HG03175 (cell line): Measurements from ENCODE around the gene FGFR2.

ENCODE experiments used
- ATAC-seq: cut with Tn5 transposase; IDR thresholded peaks from one replicate; pipeline ENCODE4 v1.9.1; 2021; ENCODE audit warnings: mild to moderate bottlenecking, moderate library complexity; ENCODE audit not compliant: unreplicated experiment

Gene FGFR2

DNA sequence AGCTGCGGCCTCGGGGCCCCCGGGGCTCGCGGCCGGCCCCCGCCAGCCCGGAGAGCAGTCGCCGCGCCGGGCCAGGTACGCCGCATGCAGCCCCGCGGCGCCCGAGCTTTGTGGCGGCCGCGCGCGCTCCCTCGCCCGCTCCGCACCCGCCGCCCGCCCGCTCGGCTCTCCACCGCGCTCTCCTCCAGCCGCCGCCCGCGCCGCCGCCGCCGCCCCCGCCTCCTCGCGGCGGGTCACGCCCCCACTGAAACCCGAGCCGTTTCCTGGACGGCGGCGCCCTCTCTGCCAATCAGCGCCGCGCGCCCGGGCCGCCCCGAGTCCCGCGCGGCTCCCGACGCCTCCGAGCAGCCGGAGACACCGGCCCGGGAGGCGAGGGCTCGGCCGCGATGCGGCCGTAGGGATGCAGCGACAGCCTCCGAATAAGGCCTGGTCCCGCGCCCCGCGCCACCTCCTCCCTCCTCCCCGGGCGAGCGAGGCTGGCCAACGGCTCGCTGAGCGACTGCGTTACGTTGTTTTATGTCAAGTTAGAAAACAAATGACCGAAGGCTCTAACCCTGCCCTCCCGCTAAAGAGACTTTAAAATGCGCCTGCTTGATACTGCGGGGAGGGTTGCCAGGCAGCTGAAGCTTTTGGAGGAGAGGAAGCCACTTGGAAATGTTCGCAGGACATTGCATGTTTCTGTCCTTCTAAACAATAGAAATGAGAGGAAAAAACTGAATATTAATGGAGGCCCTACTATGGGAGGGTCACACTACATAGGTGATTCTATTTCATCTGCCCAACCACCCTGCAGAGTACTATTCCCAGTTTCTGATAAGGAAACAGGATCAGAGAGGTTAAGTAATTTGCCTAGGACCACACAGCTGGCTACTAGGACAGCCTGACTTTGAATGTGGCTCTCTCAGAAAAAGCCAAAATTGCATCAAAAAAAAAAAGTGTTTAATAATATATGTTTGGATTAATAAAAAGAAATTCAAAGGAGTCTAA is at the start of gene FGFR2:
Gene FGFR2 (minus strand): TSS at position 182 of the 987 bp plus-strand sequence. CDS start 4,627 bp downstream, outside the sequence.
- peak; percentile 90 for ATAC-seq

DNA sequence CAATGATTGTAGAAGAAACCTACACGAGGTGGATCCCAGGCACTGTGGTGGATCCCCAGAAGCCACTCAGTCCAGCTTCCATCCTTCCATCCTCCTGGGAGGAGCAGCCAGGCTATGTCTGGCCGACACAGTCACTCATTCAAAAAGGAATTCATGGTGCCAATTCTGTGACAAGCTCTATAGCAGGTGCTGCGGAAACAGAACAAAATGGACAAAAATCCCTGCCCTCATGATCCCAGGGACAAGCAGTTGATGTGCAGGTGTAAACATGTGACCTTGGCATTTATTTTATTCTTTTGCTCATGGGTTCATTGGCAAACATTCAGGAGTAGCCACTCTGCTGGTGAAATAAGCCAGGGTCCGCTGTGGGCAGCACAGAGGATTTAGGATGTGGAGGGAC is 49.2 kb upstream of the FGFR2 start:
- no peak for ATAC-seq

DNA sequence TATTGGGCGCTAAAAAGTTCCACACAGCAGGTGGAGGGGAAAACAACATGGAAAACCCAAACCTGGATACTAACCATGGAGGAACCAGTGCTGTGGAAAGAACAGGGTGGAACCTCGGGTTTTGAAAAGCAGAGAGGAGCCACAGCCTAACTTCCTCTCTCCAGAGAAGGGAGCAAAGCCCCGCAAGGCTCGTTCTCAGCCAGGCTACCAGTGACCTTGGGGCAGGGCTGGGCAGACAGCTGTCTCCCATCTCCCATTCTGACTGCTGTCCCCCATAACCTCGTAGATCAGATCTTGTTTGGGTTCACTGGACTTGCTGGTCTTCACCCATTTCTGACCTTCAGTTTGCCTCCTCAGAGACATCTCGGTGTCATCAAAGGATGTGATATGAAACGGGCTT is 47.5 kb upstream of the FGFR2 start:
- no peak for ATAC-seq

DNA sequence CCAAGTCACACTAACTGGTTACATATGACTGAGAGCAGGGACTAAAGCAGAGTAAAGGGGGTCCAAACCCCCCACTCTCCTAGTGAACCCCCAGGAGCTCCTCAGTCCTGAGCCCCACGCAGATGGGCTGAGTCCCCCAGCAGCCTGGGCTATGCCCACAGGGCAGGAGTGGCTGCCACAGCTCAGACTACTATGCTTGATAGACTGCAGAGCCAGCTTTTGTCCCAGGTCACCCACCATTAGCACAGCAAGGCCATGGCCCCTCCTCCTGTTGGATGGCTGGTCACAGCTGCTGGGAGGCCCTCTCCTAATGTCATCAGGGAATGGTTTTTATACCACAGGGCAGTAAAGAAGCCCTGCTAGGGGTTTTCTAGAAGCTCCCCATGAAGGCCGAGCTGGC is 46.3 kb upstream of the FGFR2 start:
- ATAC-seq, result no peak

DNA sequence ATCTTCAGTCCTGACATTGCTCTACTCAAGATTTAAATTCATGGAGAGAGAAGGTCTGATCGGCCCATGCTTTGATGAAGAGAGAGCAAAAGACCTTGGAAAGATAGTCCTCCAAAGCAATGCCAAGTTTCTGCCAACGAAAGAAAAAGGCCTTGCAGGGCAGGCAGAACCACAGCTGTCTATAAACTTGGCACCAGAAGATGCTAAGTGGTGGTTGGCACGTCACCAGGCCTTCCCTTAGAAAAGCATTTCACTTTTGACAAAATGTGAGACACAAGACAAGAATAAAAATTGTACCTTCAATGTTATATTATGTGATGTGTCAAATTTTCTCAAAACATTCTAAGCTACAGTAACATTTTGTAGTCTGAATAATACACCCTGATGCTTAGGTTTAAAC is 42.0 kb upstream of the FGFR2 start:
- ATAC-seq, result no peak

DNA sequence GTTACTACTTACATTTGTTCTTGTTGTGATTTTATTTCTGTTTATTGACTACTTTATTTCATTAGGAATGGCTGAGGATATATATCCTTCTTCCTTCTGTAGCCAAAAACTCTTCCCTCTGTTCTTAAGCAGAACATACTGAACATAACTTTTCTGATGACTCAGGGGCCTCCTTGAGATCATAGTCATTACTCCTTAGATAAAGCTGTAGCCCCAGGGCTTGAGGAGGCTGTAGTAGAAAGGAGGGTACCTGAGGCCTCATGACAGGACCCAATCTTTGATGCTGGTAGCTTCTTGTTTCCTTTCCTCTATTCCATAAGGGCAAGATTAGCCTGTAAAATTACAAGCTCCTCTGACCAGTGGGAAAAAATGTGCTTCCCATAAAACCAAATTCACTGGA is 41.2 kb upstream of the FGFR2 start:
- ATAC-seq, result no peak

DNA sequence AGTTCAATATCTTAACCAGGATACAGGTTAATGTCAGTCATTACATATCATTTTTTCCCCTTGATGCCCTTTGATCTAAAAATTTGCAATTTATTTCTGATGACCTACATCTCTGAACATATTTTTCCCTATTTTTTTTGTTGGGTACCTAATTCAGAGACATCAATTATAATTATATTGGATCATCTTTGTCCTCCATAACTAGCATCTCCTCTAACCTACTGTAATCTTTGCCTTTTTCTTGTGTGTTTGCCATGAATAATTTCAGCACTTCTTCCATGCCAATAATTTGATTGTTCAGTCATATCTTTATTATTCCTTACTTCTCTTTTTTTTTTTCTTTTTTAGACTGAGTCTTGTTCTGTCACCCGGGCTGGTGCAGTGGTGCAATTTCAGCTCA is 39.2 kb upstream of the FGFR2 start:
- ATAC-seq, result no peak

DNA sequence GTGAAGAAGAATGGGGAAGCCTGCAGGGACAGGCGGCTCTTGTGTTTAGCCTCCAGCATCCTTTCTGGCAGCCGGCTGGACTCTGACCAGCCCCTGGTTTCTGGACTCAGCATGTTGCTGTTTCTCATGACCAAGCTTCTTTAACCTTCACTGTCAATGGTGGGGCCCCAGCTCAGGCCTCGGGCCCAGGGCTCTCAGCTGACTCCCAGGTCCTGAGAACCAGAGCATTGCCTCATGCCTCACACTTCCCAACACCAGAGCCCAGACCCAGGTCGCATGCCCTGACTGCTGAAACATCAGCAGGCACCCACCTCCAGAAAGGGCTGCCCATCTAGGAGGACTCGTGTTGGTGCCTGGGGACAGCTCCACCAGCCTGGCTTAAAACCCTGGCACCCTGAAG is 34.8 kb upstream of the FGFR2 start:
- ATAC-seq, result no peak

DNA sequence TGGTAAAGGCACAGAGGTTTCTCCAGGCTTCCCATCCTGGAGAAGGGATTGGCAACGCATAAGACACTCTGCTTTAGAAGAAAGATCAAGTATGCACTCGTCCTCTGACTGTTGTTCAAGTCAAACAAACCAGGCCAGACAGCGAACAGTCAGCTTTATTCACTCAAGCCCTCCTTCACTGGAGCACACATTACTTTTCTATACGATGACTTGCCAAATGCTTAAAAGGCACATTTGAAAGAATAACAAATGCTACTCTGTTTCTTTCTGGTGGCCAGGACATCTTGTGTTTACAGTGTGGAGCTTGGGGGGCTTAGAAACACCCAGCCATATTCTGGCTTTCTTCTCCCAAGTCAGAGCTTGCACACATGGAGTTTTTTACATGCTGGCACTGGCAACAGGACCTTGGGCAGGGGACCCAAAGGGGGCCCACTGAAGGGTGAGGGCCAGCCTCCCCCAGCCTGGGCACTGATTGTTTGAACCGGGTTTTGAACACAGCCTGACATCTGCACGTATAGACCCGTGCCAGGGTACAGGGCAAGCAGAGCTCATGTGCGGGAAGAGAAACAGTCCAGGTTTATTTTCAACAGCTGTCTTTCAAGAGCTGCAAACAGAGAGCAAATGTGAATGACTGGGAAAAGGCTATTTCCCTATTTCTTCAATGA is 33.3 kb upstream of the FGFR2 start:
- ATAC-seq, result no peak

DNA sequence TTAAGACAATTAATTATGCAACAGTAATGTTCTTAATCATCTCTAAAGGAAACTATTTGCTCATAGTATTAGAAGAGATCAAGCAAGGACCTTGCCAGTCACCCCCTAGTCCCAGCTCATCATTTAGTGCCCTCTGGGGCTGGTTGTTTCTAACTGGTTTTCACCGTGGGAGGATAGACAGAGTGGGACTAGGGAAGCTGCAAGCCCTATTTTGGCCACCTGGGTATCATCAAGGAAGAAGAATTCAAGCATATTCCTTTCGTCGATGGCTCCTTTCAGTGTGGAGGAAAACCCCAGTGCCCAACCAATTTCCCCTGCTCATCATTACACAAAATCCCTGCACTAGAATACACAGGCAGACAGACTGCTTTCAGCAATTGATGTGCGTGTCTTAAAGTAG is 30.6 kb upstream of the FGFR2 start:
- no peak for ATAC-seq

DNA sequence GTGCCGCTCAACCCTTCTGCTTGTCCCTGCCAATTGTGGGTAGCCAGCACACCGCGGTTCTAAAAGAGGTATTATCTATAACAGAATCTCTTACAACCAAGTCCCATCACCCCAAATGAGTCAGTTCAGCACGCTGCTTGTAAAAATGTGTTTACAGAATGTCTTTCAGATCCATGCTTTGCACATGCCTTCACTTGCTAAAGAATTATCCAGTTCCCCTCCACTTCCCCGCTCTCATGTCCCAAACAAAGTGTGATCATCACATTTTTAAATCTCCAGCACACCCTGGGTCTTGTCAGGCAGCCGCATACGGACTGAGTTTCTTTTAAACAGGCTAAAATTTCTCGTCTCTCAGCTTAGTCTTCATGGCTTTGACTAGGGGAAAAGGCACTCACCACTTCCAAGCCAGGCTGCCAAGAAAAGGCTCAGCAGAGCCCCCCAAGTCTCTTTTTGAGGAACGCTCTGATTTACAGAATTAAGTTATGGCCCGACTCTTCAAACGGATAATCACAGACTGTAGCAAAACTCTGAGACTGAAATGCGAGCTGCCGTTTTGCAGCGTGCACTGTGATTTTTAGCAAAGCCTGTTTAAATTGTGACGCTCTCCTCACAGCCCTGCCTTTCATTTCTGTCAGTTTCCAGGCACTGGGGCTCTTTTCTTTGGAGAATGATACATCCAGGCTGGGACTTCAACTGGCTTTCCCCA is 29.8 kb upstream of the FGFR2 start:
- no peak for ATAC-seq

DNA sequence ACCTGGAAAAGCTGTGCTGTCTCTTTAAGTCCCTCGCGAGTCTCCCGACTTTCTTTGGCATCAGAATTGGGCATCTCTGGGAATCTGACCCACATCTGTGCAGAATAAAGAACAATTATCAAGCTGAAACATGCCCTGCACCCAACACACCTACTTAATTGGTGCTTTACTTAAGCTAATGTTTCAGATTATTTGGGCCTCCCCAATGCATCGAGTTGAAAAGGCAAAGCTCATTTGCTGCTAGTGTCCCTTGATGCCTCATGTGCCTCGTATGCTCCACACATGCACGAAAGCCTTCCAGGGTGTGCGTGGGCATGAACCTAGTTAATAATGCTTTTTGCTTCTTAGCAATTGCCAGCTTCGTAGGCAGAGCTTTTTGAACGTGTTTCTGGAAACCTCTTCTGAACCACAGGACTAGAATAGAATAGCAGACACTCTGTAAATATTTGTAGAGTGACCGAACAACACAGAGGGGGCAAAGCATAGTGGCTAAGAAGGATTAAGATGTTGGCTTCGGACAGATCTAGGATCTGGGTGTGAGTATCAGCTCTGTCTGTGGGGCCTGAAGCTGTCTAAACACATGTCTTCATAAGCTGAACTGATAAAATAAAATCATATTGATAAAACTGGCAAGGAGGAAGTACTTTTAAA is 26.7 kb upstream of the FGFR2 start:
- no peak for ATAC-seq

DNA sequence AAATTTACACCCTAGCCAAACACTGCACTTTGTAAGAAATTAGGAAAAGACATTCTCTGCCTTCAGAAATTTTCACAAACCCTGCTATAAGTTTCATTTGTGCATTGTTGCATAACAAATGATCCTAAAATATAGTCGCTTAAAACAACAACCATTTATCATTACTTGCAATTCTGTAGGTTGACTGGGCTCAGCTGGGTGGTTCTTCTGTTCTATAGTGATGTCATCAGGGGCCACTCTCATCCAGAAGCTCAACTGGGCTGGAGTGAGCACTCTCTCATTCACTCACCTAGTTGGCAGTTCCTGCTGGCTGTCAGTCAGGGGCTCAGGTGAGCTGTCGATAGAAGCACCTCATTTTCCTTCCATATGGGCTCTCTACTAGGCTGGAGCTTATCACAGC is 20.7 kb upstream of the FGFR2 start:
- ATAC-seq, result no peak

DNA sequence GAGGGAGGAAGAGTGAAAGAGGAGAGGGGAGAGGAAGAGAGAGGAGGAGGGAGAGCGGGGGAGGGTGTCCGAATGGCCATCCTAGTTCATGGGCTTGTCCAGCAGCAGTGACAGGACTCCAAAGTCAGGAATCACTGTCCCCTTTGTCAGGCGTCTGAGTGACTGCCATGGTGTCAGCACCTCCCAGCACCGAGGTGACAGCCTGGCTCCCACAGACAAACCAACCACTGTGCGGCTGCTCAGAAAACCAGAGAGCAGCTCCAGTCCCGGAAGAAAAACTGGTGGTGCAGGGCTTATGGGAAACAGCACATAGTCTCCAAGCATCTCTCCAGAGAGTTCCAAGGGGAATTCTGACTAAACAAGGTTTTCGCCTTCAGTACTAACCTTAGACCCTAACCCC is 18.9 kb upstream of the FGFR2 start:
- ATAC-seq, result no peak

DNA sequence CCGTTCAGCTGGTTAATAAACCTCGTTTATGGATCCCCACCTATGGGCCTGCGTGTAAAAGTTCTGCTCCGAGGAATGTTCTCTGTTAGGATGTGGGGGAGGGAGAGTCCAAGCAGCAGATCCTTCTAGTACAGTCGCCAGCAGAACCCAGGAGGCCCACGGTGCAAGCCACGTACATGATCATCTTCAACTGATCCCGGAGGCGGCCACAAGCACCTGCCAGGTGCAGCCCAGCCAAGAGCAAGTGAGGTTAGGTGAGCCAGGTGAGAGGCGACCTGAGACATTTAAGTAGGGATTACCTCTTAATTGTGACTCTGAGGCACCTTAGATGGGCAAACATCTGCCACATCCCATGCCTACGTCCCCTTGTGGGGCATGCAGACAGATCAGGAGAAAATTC is 18.0 kb upstream of the FGFR2 start:
- ATAC-seq, result no peak

DNA sequence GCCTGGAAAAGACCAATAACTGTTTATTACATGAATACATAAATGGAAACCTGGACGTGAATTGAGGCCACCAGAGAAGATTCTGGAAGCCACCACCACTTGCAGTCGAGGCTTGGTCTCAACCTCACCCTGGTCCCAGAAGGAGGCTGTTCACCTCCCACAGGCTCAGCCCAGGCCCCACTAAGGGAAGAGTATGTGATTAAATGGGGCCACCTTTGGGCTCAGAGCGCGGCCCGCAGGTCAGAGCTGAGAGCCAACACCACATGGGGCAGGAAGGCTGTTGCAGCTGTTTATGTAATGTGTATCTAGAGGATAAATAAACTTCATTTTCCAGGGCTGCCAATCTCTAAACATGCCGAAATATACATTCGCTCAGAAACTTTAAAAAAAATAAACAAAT is 17.6 kb upstream of the FGFR2 start:
- no peak for ATAC-seq

DNA sequence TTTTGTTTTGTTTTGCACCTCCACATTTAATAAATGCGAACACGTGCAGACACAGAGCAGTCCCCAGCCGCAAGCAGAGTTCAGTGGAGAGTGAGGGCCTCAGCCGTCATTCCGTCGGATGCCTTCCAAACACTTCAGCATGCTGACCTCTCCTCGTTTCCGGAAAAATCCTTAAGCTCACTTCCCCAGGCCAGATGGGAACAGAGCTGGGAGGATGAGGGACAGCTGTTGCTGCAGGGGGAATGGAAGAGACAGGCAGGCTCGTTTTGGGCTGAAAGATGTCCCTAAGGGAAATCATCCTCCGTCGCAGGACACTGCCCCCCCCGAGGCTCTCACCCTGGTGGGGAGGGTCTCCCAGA is 17.2 kb upstream of the FGFR2 start:
- ATAC-seq, result no peak

DNA sequence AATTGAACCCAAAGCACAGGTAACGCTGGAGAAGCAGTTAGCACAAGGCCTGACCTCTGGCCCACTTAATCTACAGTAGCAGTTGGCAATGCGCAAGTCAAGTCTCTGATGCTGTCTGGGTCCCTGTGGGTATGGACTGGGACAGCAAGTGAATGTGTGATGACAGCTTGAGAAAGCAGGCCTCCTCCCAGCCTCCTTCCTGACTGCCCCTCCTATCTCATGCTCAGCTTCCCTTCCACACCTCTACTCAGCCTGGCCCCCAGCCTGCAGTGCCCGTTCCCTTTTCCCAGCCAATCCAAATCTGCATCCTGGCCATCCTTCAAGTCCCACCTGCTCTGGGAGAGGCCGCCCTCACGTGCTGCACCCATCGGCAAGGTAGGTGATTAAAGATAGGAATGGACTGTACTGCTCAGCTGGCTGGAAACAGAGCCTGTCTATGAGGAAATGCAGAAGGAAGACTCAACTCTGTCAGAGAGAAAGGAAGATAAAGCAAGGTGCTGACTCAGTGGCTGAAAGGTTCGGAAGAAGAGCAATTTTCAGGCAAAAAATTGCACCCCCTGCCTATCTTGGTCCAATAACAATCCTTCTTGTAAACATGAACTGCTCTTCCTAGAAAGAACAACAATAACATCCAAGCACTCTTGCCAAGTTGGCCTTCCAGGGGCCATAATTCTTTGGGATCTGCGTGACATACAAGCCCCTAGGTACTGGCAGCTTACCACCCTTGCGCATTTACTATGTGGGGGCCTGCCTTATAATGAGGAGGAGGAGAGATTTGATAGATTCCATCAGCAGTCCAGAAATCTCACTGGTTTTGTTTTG is 16.6 kb upstream of the FGFR2 start:
- no peak for ATAC-seq

DNA sequence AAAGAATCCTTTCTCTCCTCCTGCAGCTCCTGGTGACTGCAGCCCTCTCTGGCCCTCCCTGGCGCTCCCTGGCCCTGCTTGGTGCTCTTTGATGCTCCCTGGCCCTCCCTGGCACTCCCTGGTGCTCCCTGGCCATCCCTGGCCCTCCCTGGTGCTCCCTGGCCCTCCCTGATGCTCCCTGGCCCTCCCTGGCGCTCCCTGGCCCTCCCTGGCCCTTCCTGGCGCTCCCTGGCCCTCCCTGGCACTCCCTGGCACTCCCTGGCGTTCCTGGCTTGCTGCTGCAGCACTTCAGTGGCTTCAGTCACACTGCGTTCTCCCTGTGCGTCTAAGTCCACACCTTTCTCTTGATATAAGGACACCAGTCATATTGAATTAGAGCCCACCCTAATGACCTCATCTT is 15.2 kb upstream of the FGFR2 start:
- no peak for ATAC-seq

DNA sequence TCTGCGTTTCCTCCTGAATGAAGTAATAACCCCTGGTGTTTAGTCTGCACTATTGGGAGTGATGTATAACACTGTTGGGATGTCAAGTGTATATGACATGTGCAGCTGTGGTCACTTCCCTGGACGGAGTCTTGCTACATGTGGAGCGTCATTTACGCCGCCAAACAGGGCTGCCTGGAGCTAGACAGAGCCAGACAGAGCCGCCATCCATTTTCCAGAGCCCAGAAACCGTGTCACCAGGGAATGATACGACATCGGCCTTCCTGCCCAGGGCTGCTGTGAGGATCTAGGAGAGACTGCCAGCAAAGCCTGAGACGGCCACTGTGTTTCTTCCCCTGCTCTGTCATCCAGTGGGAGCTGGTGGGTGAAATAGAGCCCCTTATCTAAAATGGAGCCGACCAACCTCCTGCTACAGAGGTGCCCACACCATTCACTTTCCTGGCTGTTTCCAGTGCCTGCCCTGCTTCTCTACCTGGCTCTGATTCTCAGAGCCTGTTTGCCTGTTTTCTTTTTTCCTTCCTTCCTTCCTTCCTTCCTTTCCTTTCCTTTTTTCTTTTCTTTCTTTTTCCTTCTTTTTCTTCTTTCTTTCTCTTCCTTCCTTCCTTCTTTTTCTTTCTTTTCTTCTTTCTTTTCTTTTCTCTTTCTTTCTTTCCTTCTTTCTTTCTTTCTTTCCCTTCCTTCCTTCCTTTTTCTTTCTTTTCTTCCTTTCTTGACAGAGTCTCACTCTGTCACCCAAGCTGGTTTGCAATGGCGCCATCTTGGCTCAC is 13.3 kb upstream of the FGFR2 start:
- ATAC-seq, result no peak
